NCI-H146 (cell line): ENCODE data around the gene COL1A1.
A peak's percentile ranks its signal among the peaks of the same experiment; 100 is the strongest.

Source experiments
- DNase-seq: peaks from one replicate; lab custom pipeline; 2025; lab: John Stamatoyannopoulos, UW

Gene COL1A1

GRCh38 chr17:50213026-50214022, 11.9 kb upstream of the COL1A1 start:
- no peak for DNase-seq

- DNase-seq, result no peak
Measured at GRCh38 chr17:50212121-50212843, 10.9 kb upstream of the COL1A1 start.

- no peak for DNase-seq
Measured at GRCh38 chr17:50211249-50212120, 10.1 kb upstream of the COL1A1 start.

GRCh38 chr17:50210240-50211225, 9.1 kb upstream of the COL1A1 start:
- DNase-seq, result no peak

- no peak for DNase-seq
Measured at GRCh38 chr17:50209472-50210239, 8.2 kb upstream of the COL1A1 start.

GRCh38 chr17:50209133-50209471, 7.7 kb upstream of the COL1A1 start:
- no peak for DNase-seq

GRCh38 chr17:50208611-50209061, 7.2 kb upstream of the COL1A1 start:
- DNase-seq, result no peak

- DNase-seq, result no peak
Measured at GRCh38 chr17:50207792-50208567, 6.5 kb upstream of the COL1A1 start.

- no peak for DNase-seq
Measured at GRCh38 chr17:50207315-50207714, 5.9 kb upstream of the COL1A1 start.

- DNase-seq, result peak; percentile 50
Measured at GRCh38 chr17:50206604-50207293, 5.3 kb upstream of the COL1A1 start.

- no peak for DNase-seq
Measured at GRCh38 chr17:50205963-50206505, 4.6 kb upstream of the COL1A1 start.

GRCh38 chr17:50205111-50205962, 3.9 kb upstream of the COL1A1 start:
- no peak for DNase-seq

GRCh38 chr17:50204431-50204830, 3.0 kb upstream of the COL1A1 start:
- DNase-seq, result no peak

- DNase-seq, result no peak
Measured at GRCh38 chr17:50203604-50204345, 2.3 kb upstream of the COL1A1 start.

- no peak for DNase-seq
Measured at GRCh38 chr17:50203086-50203485, 1.7 kb upstream of the COL1A1 start.

- DNase-seq, result peak; percentile 64
Measured at GRCh38 chr17:50200457-50201275, 765 bp downstream of the COL1A1 start.
